Panc1 (cell line): Measurements from ENCODE around the gene IP6K2. TPM values are rescaled to one million over a fixed set of nuclear protein-coding genes. Genes with fewer than 3 reads are reported as not detected.

Source experiments
- ATAC-seq: fragments of 200-7000 bp; cut with Tn5 transposase; 2 replicates; pipeline ENCODE4 v1.9.1; 2020; ENCODE audit warnings: mild to moderate bottlenecking, moderate library complexity
- BruUV-seq: library from RNA; stranded (reverse); fragments of 400-500 nt; replicated peaks from 2 replicates; lab custom pipeline; 2021; lab: Mats Ljungman, UMichigan
- CTCF ChIA-PET: fragments of 300-600 bp; sonication (Branson Sonifier 250); formaldehyde crosslinking; loops from one replicate; lab custom pipeline; 2022; ENCODE audit warnings: antibody characterized with exemption; lab: Charles Lee
- POLR2A ChIA-PET: fragments of 300-600 bp; sonication (Branson Sonifier 250); formaldehyde crosslinking; loops from one replicate; lab custom pipeline; 2022; ENCODE audit warnings: antibody characterized with exemption; lab: Charles Lee
- DNase-seq: peaks from one replicate; pipeline ENCODE4 v3.0.0-alpha.2; 2010; ENCODE audit warnings: low read depth, low spot score
- H3K27ac ChIP-seq: 2 replicates; pipeline ENCODE4 v1.5.1; 2011; ENCODE audit warnings: mild to moderate bottlenecking, low read length, inconsistent platforms
- H3K27me3 ChIP-seq: fragments of 200-500 bp; sonication (Bioruptor generic); 2 replicates; pipeline ENCODE4 v1.6.0; 2014; ENCODE audit warnings: low read length, inconsistent platforms; ENCODE audit not compliant: control insufficient read depth, insufficient read depth
- H3K36me3 ChIP-seq: fragments of 200-500 bp; sonication (Bioruptor generic); 2 replicates; pipeline ENCODE4 v1.5.1; 2014; ENCODE audit warnings: inconsistent platforms, mild to moderate bottlenecking, low read length, moderate library complexity; ENCODE audit not compliant: control insufficient read depth, insufficient read depth
- H3K4me1 ChIP-seq: 2 replicates; pipeline ENCODE4 v1.5.1; 2011; ENCODE audit warnings: inconsistent platforms, mild to moderate bottlenecking, low read length, moderate library complexity; ENCODE audit not compliant: control insufficient read depth, insufficient read depth
- H3K4me3 ChIP-seq, 2 experiments: 2 replicates each; pipeline ENCODE4 v1.5.1; 2011 to 2012; ENCODE audit warnings: low read depth in 2 of 2, low read length in 2 of 2, mild to moderate bottlenecking in 2 of 2, inconsistent platforms in 1 of 2, moderate library complexity in 1 of 2
- H3K9me3 ChIP-seq: fragments of 200-500 bp; sonication (Bioruptor generic); 2 replicates; pipeline ENCODE4 v1.5.1; 2014; ENCODE audit warnings: low read depth, mild to moderate bottlenecking, inconsistent platforms, low read length, moderate library complexity; ENCODE audit not compliant: control insufficient read depth, insufficient read depth
- POLR2AphosphoS5 ChIP-seq: IDR thresholded peaks from 2 replicates; pipeline ENCODE4 v1.6.1; 2012; ENCODE audit warnings: mild to moderate bottlenecking, low read depth, low read length, moderate library complexity
- SIN3A ChIP-seq: IDR thresholded peaks from 2 replicates; pipeline ENCODE4 v1.6.1; 2012; ENCODE audit warnings: low read depth, mild to moderate bottlenecking, low read length, moderate library complexity, borderline replicate concordance; ENCODE audit not compliant: insufficient read depth
- TCF7L2 ChIP-seq: IDR thresholded peaks from 2 replicates; pipeline ENCODE4 v1.6.1; 2011; ENCODE audit warnings: mild to moderate bottlenecking, low read depth, low read length, inconsistent platforms
- in situ Hi-C: cut with HindIII; loops from 2 replicates; pipeline ENCODE4 v1.10.0; 2016; ENCODE audit warnings: low sequenced_read_pairs, low pct_unique_long_range_greater_than_20kb
- intact Hi-C: fragments of 100-400 bp; cut with micrococcal nuclease; formaldehyde crosslinking; loops from one replicate; pipeline ENCODE4 v1.10.0; 2022; ENCODE audit not compliant: unreplicated experiment
- total RNA-seq: library from RNA; stranded (reverse); gene quantifications from one replicate; pipeline ENCODE4 v1.2.1, GENCODE V29; 2021; ENCODE audit not compliant: unreplicated experiment
- TF ChIP-seq, protein P1 (sequence below), 2 experiments: IDR thresholded peaks; 2 replicates each; pipeline ENCODE4 v1.6.1; 2011 to 2012; ENCODE audit warnings: low read depth in 2 of 2, control low read depth in 1 of 2, low read length in 1 of 2, mild to moderate bottlenecking in 1 of 2, moderate library complexity in 1 of 2; ENCODE audit not compliant: insufficient read depth in 1 of 2
- TF ChIP-seq, protein P2 (sequence below): fragments of 450-650 bp; IDR thresholded peaks from 2 replicates; pipeline ENCODE4 v1.5.1; 2017; ENCODE audit warnings: mild to moderate bottlenecking

Gene IP6K2
- total RNA-seq, 1 experiment from 2014 or later = 50.2 TPM

DNA sequence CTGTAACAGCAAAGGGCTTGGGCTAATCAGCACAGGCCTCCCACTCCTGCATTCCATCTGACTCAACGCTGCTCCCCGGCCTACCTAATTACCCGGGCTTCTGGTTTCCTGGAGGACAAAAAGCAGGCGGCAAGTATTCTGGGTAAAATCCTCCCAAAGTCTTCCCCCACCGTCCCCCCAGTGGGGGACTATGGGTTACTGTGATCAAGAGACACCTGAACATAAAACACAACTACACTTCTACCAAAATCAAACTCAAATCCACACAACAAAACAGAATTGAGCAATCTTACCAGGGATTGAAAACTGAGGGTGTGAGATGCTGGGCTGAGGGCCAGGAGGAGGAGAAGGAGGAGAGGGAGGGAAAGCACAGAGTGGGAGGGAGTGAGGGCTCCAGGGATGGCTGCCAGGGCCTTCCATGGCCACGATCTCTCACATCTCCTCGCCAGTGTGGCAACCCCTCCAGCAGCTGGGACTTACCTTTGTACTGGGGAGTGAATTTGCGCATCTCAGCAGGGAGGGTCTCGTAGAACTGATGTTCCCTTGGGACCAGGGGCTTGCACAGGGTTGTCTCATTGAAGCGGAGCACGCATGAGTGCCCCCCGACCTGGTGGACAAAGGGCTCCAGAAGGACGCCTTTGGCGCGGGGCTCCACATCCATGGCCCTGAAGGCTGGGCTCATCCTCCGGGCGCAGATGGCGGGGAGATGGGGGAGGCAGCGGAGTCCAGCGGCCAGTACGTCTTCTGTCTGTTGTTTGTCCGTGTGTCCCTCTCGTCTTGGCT, 22.2 kb downstream of the IP6K2 start:
- Histone ChIP-seq H3K9me3 (no peaks in the 10 kb centered on the region), H3K4me3 (no peak overlapping the region), H3K4me1 (peaks cover 7% of the 10 kb centered on the region; the same call in 1 of the 2 replicates), H3K36me3 (peaks cover 27% of the 10 kb centered on the region), H3K27me3 (no peaks in the 10 kb centered on the region), H3K27ac (no peak overlapping the region)
- CTCF ChIA-PET = no interaction called here
- intact Hi-C loops (no loop called here), in situ Hi-C loops (no loop called here)
- ATAC-seq = peak; percentile 82
- POLR2A ChIA-PET = no interaction called here
- TF ChIP-seq, protein P1, sequence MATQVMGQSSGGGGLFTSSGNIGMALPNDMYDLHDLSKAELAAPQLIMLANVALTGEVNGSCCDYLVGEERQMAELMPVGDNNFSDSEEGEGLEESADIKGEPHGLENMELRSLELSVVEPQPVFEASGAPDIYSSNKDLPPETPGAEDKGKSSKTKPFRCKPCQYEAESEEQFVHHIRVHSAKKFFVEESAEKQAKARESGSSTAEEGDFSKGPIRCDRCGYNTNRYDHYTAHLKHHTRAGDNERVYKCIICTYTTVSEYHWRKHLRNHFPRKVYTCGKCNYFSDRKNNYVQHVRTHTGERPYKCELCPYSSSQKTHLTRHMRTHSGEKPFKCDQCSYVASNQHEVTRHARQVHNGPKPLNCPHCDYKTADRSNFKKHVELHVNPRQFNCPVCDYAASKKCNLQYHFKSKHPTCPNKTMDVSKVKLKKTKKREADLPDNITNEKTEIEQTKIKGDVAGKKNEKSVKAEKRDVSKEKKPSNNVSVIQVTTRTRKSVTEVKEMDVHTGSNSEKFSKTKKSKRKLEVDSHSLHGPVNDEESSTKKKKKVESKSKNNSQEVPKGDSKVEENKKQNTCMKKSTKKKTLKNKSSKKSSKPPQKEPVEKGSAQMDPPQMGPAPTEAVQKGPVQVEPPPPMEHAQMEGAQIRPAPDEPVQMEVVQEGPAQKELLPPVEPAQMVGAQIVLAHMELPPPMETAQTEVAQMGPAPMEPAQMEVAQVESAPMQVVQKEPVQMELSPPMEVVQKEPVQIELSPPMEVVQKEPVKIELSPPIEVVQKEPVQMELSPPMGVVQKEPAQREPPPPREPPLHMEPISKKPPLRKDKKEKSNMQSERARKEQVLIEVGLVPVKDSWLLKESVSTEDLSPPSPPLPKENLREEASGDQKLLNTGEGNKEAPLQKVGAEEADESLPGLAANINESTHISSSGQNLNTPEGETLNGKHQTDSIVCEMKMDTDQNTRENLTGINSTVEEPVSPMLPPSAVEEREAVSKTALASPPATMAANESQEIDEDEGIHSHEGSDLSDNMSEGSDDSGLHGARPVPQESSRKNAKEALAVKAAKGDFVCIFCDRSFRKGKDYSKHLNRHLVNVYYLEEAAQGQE (IDR thresholded peaks at IDR 0.05; ENCODE audit: insufficient read depth in 1 of 2, low read depth in 2 of 2, low read length in 1 of 2) = no peak
- no peak for TF ChIP-seq POLR2AphosphoS5
- TF ChIP-seq, protein P2, sequence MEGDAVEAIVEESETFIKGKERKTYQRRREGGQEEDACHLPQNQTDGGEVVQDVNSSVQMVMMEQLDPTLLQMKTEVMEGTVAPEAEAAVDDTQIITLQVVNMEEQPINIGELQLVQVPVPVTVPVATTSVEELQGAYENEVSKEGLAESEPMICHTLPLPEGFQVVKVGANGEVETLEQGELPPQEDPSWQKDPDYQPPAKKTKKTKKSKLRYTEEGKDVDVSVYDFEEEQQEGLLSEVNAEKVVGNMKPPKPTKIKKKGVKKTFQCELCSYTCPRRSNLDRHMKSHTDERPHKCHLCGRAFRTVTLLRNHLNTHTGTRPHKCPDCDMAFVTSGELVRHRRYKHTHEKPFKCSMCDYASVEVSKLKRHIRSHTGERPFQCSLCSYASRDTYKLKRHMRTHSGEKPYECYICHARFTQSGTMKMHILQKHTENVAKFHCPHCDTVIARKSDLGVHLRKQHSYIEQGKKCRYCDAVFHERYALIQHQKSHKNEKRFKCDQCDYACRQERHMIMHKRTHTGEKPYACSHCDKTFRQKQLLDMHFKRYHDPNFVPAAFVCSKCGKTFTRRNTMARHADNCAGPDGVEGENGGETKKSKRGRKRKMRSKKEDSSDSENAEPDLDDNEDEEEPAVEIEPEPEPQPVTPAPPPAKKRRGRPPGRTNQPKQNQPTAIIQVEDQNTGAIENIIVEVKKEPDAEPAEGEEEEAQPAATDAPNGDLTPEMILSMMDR = no peak
- TF ChIP-seq SIN3A = no peak
- no peak for DNase-seq
- BruUV-seq = no TSS peak

- no peak overlapping the region for H3K27ac ChIP-seq
- BruUV-seq = no TSS peak
- ChIA-PET CTCF (no interaction called here), POLR2A (no interaction called here)
- DNase-seq = no peak
- H3K27me3 ChIP-seq = no peaks in the 10 kb centered on the region
- H3K9me3 ChIP-seq = no peaks in the 10 kb centered on the region
- TF ChIP-seq, protein P2 = no peak
- TF ChIP-seq POLR2AphosphoS5 = no peak
- TF ChIP-seq, protein P1 (IDR thresholded peaks at IDR 0.05; ENCODE audit: insufficient read depth in 1 of 2, low read depth in 2 of 2, low read length in 1 of 2) = no peak
- TF ChIP-seq SIN3A = no peak
- TF ChIP-seq TCF7L2 = no peak
- in situ Hi-C loops (no loop called here), intact Hi-C loops (no loop called here)
- no peak for ATAC-seq
- peaks cover 7% of the 10 kb centered on the region; the same call in 1 of the 2 replicates for H3K4me1 ChIP-seq
- H3K36me3 ChIP-seq = peaks cover 24% of the 10 kb centered on the region
- no peak overlapping the region for H3K4me3 ChIP-seq
Measured at GRCh38 chr3:48693826-48694225, 23.2 kb downstream of the IP6K2 start.
